ENCODE results near the gene PARL.
A peak's percentile ranks its signal among the peaks of the same experiment; 100 is the strongest.

Gene PARL

GRCh38 chr3:183796372-183796771 is 88.3 kb downstream of the PARL start:
- Histone ChIP-seq H3K27ac (replicated peaks; ENCODE audit: low read length) (no peak overlapping the region), H2BK15ac (ENCODE audit: low read length) (no peak overlapping the region), H3K4me3 (ENCODE audit: low read length in 2 of 2) (no peak overlapping the region), H3K4me1 (ENCODE audit: control insufficient read depth in 2 of 2, insufficient read depth in 1 of 2, low read depth in 1 of 2, low read length in 2 of 2) (no peaks in the 10 kb centered on the region), H3K14ac (ENCODE audit: low read length) (no peak overlapping the region), H3K23ac (ENCODE audit: low read depth, low read length, poor library complexity) (no peak overlapping the region), H4K8ac (ENCODE audit: low read depth, low read length) (no peak overlapping the region), H2AK5ac (ENCODE audit: low read depth, low read length) (no peak overlapping the region), H2BK5ac (ENCODE audit: low read length) (no peak overlapping the region), H3K79me1 (ENCODE audit: low read depth, low read length) (peaks cover 4% of the 10 kb centered on the region), H2BK12ac (ENCODE audit: low read length) (no peak overlapping the region), H3K27me3 (ENCODE audit: control insufficient read depth in 3 of 3, insufficient read depth in 3 of 3, low read depth in 1 of 3, low read length in 3 of 3) (no peaks in the 10 kb centered on the region), H3K9me3 (replicated peaks in 1 of 2; ENCODE audit: control insufficient read depth in 2 of 2, insufficient read depth in 1 of 2, low read depth in 1 of 2, low read length in 2 of 2) (no peaks in the 10 kb centered on the region), H3K18ac (ENCODE audit: low read length) (no peak overlapping the region), H3K4ac (ENCODE audit: low read length) (peak overlapping the region; percentile 76), H3K9ac (ENCODE audit: low read depth, low read length, poor library complexity) (no peak overlapping the region), H3K36me3 (replicated peaks in 1 of 2; ENCODE audit: control insufficient read depth in 2 of 2, insufficient read depth in 2 of 2, low read length in 2 of 2) (peaks cover 37 to 92% of the 10 kb centered on the region in 2 donors), H2BK120ac (ENCODE audit: low read depth, low read length) (no peak overlapping the region), H3K4me2 (ENCODE audit: insufficient read depth, low read length, poor library complexity, severe bottlenecking) (no peak overlapping the region), H4K91ac (ENCODE audit: low read depth, low read length, poor library complexity) (no peak overlapping the region), H2AFZ (ENCODE audit: low read length) (no peak overlapping the region)
- no peak for DNase-seq (ENCODE audit: low spot score)
- no CpG with 5 or more reads among the region's 6 CpGs for WGBS, 2 donors (ENCODE audit: extremely low coverage in 2 of 2, insufficient read length in 2 of 2, insufficient replicate concordance in 1 of 2)

GRCh38 chr3:183794452-183794851 is 90.2 kb downstream of the PARL start:
- no peak overlapping the region for H2BK5ac ChIP-seq (ENCODE audit: low read length)
- H3K4me1 ChIP-seq (ENCODE audit: control insufficient read depth in 2 of 2, insufficient read depth in 1 of 2, low read depth in 1 of 2, low read length in 2 of 2) = no peaks in the 10 kb centered on the region
- H2BK12ac ChIP-seq (ENCODE audit: low read length) = no peak overlapping the region
- H4K91ac ChIP-seq (ENCODE audit: low read depth, low read length, poor library complexity) = no peak overlapping the region
- no peak overlapping the region for H2BK120ac ChIP-seq (ENCODE audit: low read depth, low read length)
- H2BK15ac ChIP-seq (ENCODE audit: low read length) = no peak overlapping the region
- H3K79me1 ChIP-seq (ENCODE audit: low read depth, low read length) = peaks cover 1% of the 10 kb centered on the region
- no peak overlapping the region for H3K18ac ChIP-seq (ENCODE audit: low read length)
- H3K36me3 ChIP-seq (replicated peaks in 1 of 2; ENCODE audit: control insufficient read depth in 2 of 2, insufficient read depth in 2 of 2, low read length in 2 of 2) = peaks cover 38 to 94% of the 10 kb centered on the region in 2 donors
- no peak overlapping the region for H3K27ac ChIP-seq (replicated peaks; ENCODE audit: low read length)
- no CpG with 5 or more reads among the region's 4 CpGs for WGBS, 2 donors (ENCODE audit: extremely low coverage in 2 of 2, insufficient read length in 2 of 2, insufficient replicate concordance in 1 of 2)
- no peak overlapping the region for H2AK5ac ChIP-seq (ENCODE audit: low read depth, low read length)
- H3K9me3 ChIP-seq (replicated peaks in 1 of 2; ENCODE audit: control insufficient read depth in 2 of 2, insufficient read depth in 1 of 2, low read depth in 1 of 2, low read length in 2 of 2) = no peaks in the 10 kb centered on the region
- H3K4me2 ChIP-seq (ENCODE audit: insufficient read depth, low read length, poor library complexity, severe bottlenecking) = no peak overlapping the region
- H3K23ac ChIP-seq (ENCODE audit: low read depth, low read length, poor library complexity) = no peak overlapping the region
- H4K8ac ChIP-seq (ENCODE audit: low read depth, low read length) = no peak overlapping the region
- no peak overlapping the region for H3K14ac ChIP-seq (ENCODE audit: low read length)
- no peak overlapping the region for H3K9ac ChIP-seq (ENCODE audit: low read depth, low read length, poor library complexity)
- H2AFZ ChIP-seq (ENCODE audit: low read length) = no peak overlapping the region
- no peaks in the 10 kb centered on the region for H3K27me3 ChIP-seq (ENCODE audit: control insufficient read depth in 3 of 3, insufficient read depth in 3 of 3, low read depth in 1 of 3, low read length in 3 of 3)
- H3K4ac ChIP-seq (ENCODE audit: low read length) = no peak overlapping the region
- no peak for DNase-seq (ENCODE audit: low spot score)
- no peak overlapping the region for H3K4me3 ChIP-seq (ENCODE audit: low read length in 2 of 2)

GRCh38 chr3:183792976-183793375 is 91.7 kb downstream of the PARL start:
- no peaks in the 10 kb centered on the region for H3K9me3 ChIP-seq (replicated peaks in 1 of 2; ENCODE audit: control insufficient read depth in 2 of 2, insufficient read depth in 1 of 2, low read depth in 1 of 2, low read length in 2 of 2)
- H2BK12ac ChIP-seq (ENCODE audit: low read length) = no peak overlapping the region
- H4K8ac ChIP-seq (ENCODE audit: low read depth, low read length) = no peak overlapping the region
- no peak overlapping the region for H4K91ac ChIP-seq (ENCODE audit: low read depth, low read length, poor library complexity)
- no peak overlapping the region for H3K4me2 ChIP-seq (ENCODE audit: insufficient read depth, low read length, poor library complexity, severe bottlenecking)
- WGBS, 2 donors (ENCODE audit: extremely low coverage in 2 of 2, insufficient read length in 2 of 2, insufficient replicate concordance in 1 of 2) = no CpG with 5 or more reads among the region's 6 CpGs
- H3K9ac ChIP-seq (ENCODE audit: low read depth, low read length, poor library complexity) = no peak overlapping the region
- peaks cover 1% of the 10 kb centered on the region for H3K79me1 ChIP-seq (ENCODE audit: low read depth, low read length)
- H3K4me1 ChIP-seq (ENCODE audit: control insufficient read depth in 2 of 2, insufficient read depth in 1 of 2, low read depth in 1 of 2, low read length in 2 of 2) = no peaks in the 10 kb centered on the region
- H2BK15ac ChIP-seq (ENCODE audit: low read length) = no peak overlapping the region
- no peak for DNase-seq (ENCODE audit: low spot score)
- no peak overlapping the region for H2AK5ac ChIP-seq (ENCODE audit: low read depth, low read length)
- no peak overlapping the region for H3K4ac ChIP-seq (ENCODE audit: low read length)
- H3K23ac ChIP-seq (ENCODE audit: low read depth, low read length, poor library complexity) = no peak overlapping the region
- H2AFZ ChIP-seq (ENCODE audit: low read length) = no peak overlapping the region
- H3K4me3 ChIP-seq (ENCODE audit: low read length in 2 of 2) = no peak overlapping the region
- H3K14ac ChIP-seq (ENCODE audit: low read length) = no peak overlapping the region
- H2BK120ac ChIP-seq (ENCODE audit: low read depth, low read length) = no peak overlapping the region
- H2BK5ac ChIP-seq (ENCODE audit: low read length) = no peak overlapping the region
- no peaks in the 10 kb centered on the region for H3K27me3 ChIP-seq (ENCODE audit: control insufficient read depth in 3 of 3, insufficient read depth in 3 of 3, low read depth in 1 of 3, low read length in 3 of 3)
- no peak overlapping the region for H3K18ac ChIP-seq (ENCODE audit: low read length)
- no peak overlapping the region for H3K27ac ChIP-seq (replicated peaks; ENCODE audit: low read length)
- peaks cover 33 to 92% of the 10 kb centered on the region in 2 donors for H3K36me3 ChIP-seq (replicated peaks in 1 of 2; ENCODE audit: control insufficient read depth in 2 of 2, insufficient read depth in 2 of 2, low read length in 2 of 2)

- H3K4me2 ChIP-seq (ENCODE audit: insufficient read depth, low read length, poor library complexity, severe bottlenecking) = no peak overlapping the region
- no CpG with 5 or more reads among the region's 16 CpGs for WGBS, 2 donors (ENCODE audit: extremely low coverage in 2 of 2, insufficient read length in 2 of 2, insufficient replicate concordance in 1 of 2)
Measured at GRCh38 chr3:183790700-183791099, 94.0 kb downstream of the PARL start.

More at GRCh38 chr3:183790700-183791099, 94.0 kb downstream of the PARL start:
- H3K14ac ChIP-seq (ENCODE audit: low read length) = no peak overlapping the region
- H3K4ac ChIP-seq (ENCODE audit: low read length) = no peak overlapping the region
- no peaks in the 10 kb centered on the region for H3K27me3 ChIP-seq (ENCODE audit: control insufficient read depth in 3 of 3, insufficient read depth in 3 of 3, low read depth in 1 of 3, low read length in 3 of 3)
- H2BK12ac ChIP-seq (ENCODE audit: low read length) = no peak overlapping the region
- H3K27ac ChIP-seq (replicated peaks; ENCODE audit: low read length) = no peak overlapping the region
- DNase-seq (ENCODE audit: low spot score) = no peak
- H2BK15ac ChIP-seq (ENCODE audit: low read length) = no peak overlapping the region
- no peak overlapping the region for H2AFZ ChIP-seq (ENCODE audit: low read length)
- H3K23ac ChIP-seq (ENCODE audit: low read depth, low read length, poor library complexity) = no peak overlapping the region
- peak overlapping the region; percentile 9 for H3K9ac ChIP-seq (ENCODE audit: low read depth, low read length, poor library complexity)
- H2BK5ac ChIP-seq (ENCODE audit: low read length) = no peak overlapping the region
- no peak overlapping the region for H2BK120ac ChIP-seq (ENCODE audit: low read depth, low read length)
- no peaks in the 10 kb centered on the region for H3K79me1 ChIP-seq (ENCODE audit: low read depth, low read length)
- no peak overlapping the region for H3K4me3 ChIP-seq (ENCODE audit: low read length in 2 of 2)
- H4K8ac ChIP-seq (ENCODE audit: low read depth, low read length) = no peak overlapping the region
- no peaks in the 10 kb centered on the region for H3K4me1 ChIP-seq (ENCODE audit: control insufficient read depth in 2 of 2, insufficient read depth in 1 of 2, low read depth in 1 of 2, low read length in 2 of 2)
- peaks cover 0 to 2% of the 10 kb centered on the region in 2 donors for H3K9me3 ChIP-seq (replicated peaks in 1 of 2; ENCODE audit: control insufficient read depth in 2 of 2, insufficient read depth in 1 of 2, low read depth in 1 of 2, low read length in 2 of 2)
- H4K91ac ChIP-seq (ENCODE audit: low read depth, low read length, poor library complexity) = no peak overlapping the region
- no peak overlapping the region for H2AK5ac ChIP-seq (ENCODE audit: low read depth, low read length)
- peaks cover 36 to 97% of the 10 kb centered on the region in 2 donors for H3K36me3 ChIP-seq (replicated peaks in 1 of 2; ENCODE audit: control insufficient read depth in 2 of 2, insufficient read depth in 2 of 2, low read length in 2 of 2)
- H3K18ac ChIP-seq (ENCODE audit: low read length) = no peak overlapping the region
